ENCODE measurements around the gene IST1.
"Not testable (repeated sequence)": the region's sequence is repeated elsewhere in the genome, so short reads cannot be mapped to it uniquely, and the experiment has no call there.

IST1 gene

DNA sequence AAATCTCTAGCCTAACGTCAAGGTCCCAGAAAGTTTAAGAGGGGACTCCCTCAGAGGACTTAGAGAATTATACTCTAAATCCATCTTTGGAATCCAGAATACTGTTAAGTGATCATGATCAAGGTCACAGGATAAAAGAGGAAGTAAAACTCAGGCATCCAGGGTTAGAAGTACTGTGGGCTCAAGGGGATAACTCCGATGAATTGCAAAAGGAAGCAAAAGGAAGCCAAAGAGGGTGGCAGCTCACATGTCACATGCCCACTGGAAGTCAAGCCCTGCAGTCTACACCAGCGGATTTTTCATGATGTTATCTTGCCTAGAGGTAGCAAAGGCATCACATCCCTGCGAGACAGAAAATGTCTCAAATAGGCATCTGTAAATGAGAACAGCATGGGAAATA is 15.2 kb upstream of the IST1 start:
- DNase-seq (ENCODE audit: low read depth in 2 of 2, low spot score in 1 of 2) = no peak

DNA sequence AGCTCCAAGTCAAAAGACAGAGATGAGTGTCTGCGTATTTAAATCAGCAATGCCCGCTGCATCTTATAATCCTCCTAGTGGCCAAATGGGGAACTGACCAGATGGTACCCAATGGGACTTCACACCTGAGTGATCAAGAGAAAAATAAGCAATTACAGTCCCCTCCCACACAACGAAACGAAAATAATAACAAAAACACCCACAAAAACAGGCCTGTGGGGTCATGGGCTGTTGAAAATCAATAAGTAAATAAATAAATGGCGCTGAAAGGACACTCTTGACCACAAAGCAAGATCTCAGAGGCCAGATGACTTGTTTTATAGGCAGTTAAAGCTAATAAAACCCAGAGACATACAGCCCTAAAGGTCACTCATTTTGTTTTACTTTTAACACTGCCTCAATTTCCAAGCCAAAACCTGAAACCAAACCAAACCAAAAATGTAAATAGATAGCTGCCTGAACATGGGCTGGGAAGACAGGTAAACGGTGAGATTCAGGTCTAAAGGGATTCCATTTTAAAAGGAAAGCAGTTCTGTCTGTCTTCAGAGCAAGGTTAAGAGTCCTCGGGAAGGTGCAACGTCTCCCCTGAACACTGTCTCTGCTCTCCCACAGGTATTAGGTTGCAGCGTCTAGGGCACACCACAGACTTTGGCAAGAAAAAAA is 12.7 kb upstream of the IST1 start:
- peak; percentile 50 to 60 for DNase-seq (ENCODE audit: low read depth in 2 of 2, low spot score in 1 of 2)

DNA sequence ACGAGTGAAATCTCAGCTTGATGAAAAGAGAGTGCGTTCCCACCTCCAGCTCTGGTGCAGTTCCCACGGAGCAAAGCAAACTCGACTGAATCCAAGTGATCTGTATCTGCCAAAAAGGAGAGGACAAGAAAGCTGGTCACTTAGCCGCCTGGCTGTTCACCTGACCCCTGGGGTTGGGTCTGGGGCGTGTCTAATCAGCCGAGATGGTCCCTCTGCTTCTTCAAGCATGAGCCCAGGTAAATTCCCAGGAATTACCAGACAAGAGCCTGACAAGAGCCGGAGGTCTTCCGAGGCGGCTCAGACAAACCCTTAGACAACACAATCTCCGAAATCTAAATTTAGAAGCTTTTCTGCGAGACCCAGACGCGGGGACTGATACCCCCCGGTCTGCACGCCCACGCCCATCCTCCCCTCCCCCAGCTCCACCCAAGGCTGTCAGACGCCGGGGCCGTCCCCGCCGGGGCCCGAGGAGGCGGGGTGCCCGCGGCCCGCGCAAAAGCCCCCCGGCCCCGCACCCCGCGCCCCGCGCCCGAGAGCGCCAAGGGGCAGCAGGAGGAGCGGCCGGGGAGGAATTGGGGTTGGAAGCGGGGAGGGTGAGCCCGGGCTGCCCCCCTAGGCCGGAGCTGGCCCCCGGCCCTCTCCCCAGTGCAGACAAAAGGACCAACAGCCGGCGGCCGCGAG is 12.0 kb upstream of the IST1 start:
- peak in 1 of 2 donors; percentile 64 for DNase-seq (ENCODE audit: low read depth in 2 of 2, low spot score in 1 of 2)

DNA sequence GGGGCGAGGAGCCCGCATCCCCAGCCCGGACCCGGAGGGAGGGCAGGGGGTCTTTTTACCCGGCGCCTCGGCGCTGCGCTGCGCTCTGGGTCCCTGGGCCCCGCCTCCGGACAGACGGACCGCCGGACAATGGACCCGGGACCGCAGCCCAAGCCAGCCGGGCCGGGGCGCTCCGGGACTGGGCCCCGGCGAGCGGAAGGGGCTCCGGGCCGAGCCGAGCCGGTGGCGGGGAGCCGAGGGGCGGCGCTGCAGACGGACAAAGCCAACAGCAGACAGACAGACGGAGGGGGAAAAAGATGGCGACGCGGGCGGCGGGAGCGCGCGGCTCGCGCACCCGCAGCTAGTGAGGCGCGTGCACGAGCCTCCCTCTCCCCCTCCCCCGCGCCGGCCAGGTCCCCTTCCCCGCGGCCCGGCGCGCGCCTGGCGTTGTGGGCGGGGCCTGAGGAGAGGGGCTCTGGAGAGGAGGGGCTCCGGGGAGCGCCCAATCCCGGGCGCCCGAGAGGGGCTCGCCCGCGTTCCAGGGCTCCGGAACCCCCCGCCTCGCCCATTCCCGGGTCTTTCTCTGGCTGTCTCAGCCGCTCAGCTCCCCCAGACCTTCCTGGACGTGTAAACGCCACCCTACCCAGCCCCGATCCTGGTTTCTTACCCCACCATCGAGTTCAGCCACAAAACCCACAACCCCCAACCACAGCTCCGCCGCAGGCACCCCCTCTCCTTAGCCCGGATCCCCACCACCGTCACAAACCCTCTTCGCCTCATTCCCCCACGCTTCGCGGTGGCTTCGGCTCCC is 11.3 kb upstream of the IST1 start, which contains the start of gene ZNF821:
TSS of gene ZNF821 (minus strand) at position 334 of the 790 bp plus-strand sequence. CDS start 4,236 bp downstream, outside the sequence.
- DNase-seq (ENCODE audit: low read depth in 2 of 2, low spot score in 1 of 2) = peak in 1 of 2 donors; percentile 52

DNA sequence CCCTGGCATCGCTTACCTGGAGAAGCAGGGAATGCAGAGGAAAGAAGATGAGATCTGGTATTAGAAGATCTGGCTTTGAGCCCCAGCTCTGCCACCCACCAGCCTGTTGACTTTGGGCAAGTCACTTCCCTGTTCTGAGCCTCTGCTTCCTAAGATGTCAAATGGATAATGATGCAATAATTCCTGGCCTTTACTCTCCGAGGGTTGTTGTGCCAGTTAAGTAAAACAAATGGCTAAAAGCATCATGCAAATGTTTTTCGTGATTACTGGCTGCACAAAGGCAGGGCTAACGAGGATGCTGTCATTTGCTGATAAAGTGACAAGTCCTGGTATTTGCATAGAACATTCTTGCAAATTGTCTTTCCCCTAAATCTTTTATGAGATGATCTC is 10.1 kb upstream of the IST1 start:
- DNase-seq (ENCODE audit: low read depth in 2 of 2, low spot score in 1 of 2) = no peak

DNA sequence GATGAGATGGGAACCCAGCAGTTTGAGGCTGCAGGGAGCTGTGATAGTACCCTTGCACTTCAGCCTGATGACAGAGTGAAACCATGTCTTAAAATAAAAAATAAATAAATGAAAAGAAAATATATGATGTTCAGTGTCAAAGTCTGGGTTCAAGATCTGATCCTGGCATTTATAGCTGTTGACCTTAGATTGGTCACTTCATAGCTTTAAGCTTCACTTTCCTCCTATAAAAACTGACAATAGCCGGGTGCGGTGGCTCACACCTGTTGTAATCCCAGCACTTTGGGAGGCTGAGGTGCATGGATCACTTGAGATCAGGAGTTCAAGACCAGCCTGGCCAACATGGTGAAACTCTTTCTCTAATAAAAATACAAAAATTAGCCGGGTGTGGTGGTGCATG is 6.2 kb upstream of the IST1 start:
- DNase-seq (ENCODE audit: low read depth in 2 of 2, low spot score in 1 of 2) = no peak

DNA sequence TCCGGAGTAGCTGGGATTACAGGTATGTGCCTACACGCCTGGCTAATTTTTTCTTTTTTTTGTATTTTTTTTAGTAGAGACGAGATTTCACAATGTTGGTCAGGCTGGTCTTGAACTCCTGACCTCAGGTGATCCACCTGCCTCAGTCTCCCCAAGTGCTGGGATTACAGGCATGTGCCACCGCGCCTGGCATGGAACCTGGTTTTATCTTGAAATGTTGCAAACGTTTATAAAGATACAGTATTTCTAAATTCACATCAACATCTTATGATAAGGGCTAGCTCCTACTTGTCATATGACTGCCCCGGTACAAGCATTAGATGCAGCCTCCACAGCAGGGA is 1.5 kb upstream of the IST1 start:
- no peak for DNase-seq (ENCODE audit: low read depth in 2 of 2, low spot score in 1 of 2)

DNA sequence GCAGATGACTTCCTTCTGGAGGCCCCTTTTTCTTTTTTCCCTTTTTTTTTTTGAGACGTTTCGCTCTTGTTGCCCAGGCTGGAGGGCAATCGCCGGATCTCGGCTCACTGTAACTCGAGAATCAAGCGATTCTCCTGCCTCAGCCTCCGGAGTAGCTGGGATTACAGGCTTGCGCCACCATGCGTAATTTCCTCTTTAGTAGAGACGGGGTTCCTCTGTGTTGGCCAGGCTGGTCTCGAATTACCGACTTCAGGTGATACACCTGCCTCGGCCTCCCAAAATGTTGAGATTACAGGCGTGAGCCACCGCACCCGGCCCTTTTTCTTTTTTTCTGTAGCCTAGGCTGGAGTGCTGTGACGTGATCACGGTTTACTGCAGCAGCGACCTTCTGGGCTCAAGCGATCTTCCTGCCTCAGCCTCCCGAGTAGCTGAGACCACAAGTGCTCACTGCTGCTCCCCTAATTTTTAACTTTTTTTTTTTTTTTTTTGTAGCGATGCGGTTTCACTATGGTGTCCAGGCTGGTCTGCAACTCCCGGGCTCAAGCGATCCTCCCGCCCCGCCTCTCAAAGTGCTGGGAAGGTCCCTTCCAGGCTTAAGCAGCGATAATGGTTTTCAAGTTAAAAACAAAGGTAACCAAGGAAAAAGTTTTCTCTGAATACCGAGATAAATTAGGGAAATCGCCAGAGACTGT is 956 bp upstream of the IST1 start:
- DNase-seq (ENCODE audit: low read depth in 2 of 2, low spot score in 1 of 2) = peak in 1 of 2 donors; percentile 4

DNA sequence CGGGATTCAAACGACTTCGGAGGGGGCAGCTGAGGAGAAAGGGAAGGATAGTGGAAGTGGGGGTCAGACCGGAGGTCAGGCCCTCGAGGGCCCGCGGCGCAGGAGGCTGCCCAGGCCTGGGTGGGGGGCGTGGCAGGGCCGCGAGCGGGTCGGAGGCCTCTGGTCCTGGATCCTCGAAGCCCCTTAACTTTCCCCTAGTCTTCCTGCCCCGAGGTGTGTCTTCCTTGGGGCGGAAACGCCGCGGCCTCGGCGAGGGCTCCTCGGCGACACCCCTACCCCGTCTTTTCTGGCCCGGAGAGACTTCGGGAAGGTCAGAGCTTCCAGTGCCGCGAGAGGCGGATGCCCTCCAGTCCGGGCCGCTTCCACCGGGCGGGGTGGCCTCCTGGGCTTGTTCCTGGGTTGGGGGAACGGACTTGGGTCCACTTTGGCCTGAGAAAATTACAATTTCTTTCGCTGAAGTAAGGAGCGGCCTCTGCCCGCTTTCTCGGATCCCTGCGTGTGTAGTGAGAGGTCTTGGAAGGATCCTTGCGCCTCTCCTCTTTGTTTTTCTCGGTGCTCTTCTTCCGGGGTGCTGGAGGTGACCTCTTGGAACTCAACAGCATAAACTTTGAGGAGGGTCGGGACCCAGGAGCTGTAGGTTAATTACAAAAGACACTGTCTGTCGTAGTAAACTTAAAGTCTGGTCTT is 491 bp downstream of the IST1 start:
- no peak for DNase-seq (ENCODE audit: low read depth in 2 of 2, low spot score in 1 of 2)

DNA sequence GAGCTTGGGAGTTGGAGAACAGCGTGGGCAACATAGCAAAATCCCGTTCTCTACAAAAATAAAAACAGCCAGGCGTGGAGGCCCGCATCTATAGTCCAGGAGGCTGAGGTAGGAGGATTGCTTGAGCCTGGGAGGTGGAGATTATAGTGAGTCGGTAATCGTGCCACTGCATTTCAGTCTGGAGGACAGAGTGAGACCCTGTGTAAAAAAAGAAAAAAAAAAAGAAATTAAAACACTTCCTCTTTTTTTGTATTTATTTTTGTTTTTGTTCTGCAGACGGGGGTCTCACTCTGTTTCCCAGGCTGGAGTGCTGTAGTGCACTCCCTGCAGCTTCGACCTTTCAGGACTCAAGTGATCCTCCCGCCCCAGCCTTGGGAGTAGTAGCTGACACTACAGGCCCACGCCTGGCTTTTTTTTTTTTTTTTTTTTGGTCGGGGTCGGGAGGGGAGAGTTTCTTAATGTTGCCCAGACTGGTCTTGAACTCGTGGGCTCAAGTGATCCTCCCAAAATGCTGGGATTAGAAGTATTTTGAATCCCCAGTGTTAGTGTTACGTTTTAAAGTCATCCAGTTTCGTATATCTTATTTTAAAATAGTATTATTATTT is 1.5 kb downstream of the IST1 start:
- no peak for DNase-seq (ENCODE audit: low read depth in 2 of 2, low spot score in 1 of 2)

DNA sequence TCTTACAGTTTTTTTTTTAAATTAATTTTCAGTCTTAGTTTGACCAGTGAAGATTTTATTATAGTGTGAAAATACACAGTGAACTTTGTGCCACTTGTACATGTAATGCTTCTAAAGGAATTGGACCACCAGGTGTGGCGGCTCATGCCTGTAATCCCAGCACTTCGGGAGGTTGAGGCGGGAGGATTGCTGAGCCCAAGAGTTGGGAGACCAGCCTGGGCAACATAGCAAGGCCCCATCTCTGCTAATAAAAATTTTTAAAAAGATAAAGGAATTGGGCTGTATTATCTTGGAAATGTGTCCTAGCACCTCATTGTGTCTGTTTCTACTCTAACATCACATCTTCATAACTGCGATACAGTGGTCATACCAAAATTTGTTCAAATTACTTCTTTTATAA is 3.8 kb downstream of the IST1 start:
- no peak for DNase-seq (ENCODE audit: low read depth in 2 of 2, low spot score in 1 of 2)

DNA sequence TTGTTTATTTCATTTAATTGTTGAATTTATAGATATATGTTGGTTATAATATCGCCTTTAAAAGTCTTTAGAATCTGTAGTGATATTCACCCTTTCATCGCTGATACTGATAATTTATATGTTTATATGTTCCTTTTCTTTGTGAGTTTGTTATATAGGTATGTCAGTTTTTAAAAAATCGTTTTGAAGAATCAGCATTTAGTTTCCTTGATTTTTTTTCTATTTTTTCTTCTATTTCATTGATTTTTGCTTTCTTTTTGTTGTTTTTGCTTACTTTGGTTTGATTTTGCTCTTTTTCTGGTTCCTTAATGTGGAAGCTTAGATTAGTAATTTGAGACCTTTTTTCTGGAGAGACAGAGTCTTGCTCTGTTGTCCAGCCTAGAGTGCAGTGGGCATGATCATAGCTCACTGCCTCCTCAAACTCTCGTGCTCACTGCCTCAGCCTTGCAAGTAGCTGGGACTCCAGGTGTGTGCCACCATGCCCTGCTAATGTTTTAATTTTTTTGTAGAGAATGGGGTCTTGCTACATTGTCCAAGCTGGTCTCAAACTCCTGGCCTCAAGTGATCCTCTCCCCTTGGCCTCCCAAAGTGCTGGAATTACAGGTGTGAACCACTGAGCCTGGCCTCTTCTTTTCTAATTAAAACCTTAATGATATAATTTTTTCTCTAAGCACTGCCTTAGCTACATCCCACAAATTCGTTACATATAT is 7.5 kb downstream of the IST1 start:
- DNase-seq (ENCODE audit: low read depth in 2 of 2, low spot score in 1 of 2) = no peak

DNA sequence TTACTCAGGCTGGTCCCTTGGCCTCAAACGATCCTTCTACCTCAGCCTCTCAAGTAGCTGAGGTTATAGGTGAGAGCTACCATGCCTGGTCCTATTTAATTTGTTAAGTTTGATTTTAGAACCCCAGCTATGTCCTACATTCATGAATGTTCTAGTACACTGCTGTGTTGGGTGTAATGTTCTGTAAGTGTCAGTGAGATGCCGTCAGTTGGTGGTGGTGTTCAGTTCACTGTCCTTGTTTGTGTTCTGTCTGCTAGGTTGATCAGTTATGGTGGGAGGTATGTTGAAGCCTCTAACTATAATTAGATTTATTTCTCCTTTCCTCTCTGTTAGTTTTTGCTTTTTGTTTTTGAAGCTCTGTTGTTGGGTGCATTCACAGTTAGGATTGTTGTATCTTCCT is 8.3 kb downstream of the IST1 start:
- DNase-seq (ENCODE audit: low read depth in 2 of 2, low spot score in 1 of 2) = no peak

DNA sequence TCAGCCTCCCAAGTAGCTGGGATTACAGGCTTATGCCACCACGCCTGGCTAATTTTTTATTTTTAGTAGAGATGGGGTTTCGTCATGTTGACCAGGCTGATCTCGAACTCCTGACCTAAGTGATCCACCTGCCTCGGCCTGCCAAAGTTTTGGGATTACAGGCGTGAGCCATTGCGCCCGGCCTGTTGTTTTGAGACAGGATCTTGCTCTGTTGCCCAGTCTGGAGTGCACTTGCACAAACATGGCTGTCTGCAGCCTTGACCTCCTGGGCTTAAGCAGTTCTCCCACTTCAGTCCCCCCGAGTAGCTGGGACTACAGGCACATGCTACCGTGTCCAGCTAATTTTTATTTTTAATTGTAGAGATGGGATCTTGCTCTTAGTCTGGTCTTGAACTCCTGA is 8.9 kb downstream of the IST1 start:
- no peak for DNase-seq (ENCODE audit: low read depth in 2 of 2, low spot score in 1 of 2)

DNA sequence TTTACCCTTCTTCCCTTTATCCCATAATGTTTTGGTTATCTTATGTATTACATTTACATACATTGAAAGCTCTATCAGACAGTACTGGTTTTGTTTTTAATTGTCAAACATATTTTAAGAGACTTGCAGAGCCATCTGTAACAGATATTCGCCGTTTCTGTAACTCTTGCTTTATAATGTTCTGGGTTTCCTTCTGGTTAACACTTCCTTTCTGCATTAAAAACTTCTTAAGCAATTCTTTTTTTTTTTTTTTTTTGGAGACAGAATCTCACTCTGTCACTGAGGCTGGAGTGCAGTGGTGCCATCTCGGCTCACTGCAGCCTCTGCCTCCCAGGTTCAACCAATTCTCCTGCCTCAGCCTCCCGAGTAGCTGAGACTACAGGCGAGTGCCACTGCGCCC is 10.4 kb downstream of the IST1 start:
- DNase-seq (ENCODE audit: low read depth in 2 of 2, low spot score in 1 of 2) = not testable (repeated sequence)

DNA sequence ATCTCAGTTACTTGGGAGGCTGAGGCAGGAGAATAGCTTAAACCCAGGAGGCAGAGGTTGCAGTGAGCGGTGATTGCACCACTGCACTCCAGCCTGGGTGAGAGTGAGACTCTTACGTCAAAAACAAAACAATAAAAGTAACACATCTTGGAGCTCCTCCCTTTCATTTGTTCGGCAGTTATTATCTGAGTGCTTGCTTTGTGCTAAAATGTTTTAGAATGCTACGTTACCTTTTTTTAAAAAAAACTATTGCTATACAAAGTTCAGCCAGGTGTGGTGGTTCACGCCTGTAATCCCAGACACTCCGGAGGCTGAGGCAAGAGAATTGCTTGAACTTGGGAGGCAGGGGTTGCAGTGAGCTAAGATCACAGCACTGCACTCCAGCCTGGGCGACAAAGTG is 15.8 kb downstream of the IST1 start:
- no peak for DNase-seq (ENCODE audit: low read depth in 2 of 2, low spot score in 1 of 2)

DNA sequence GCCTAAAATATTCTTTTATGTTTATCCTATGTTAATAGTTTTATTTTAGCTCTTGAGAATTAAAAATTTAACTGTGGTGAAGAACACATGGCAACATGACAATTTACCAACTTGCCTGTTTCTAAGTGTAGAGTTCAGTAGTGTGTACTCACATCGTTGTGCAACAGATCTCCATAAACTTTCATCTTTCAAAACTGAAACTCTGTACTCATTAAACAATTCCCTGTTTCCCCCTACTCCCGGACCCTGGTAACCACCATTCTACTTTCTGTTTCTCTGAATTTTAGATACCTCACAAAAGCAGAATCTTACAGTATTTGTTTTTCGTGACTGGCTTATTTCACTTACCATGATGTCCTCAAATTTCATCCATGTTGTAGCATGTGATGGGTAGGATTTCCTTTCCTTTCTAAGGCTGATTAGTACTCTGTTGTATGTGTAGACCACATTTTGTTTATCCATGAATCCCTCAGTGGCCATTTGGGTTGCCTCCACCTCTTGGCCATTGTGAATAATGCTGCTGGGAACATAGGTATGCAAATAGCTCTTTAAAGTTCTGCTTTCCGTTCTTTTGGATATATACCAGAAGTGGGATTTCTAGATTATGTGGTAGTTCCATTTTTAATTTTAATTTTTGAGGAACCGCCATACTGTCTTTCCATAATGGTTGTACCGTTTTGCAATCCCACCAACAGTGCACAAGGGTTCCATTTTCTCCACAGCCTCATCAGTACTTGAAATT is 17.4 kb downstream of the IST1 start:
- no peak for DNase-seq (ENCODE audit: low read depth in 2 of 2, low spot score in 1 of 2)

DNA sequence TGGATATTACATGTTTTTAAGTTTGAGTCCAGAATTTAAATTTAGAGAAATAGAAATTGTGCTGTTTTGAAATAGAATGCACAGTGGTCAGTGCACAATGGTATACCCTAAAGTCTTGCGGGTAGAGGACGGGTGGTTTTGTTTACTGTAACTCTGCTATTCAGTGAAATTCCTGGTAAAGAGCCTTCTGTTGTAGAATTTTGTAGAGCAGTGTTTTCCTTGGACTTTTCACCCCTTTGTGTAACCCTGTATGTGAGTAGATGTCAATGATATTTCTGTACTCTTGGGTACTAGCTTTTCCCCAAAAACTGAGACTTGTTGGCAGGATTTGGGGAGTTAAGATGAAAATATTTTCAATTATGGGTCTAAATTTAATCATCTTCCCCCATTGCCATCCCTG is 19.5 kb downstream of the IST1 start:
- DNase-seq (ENCODE audit: low read depth in 2 of 2, low spot score in 1 of 2) = no peak

DNA sequence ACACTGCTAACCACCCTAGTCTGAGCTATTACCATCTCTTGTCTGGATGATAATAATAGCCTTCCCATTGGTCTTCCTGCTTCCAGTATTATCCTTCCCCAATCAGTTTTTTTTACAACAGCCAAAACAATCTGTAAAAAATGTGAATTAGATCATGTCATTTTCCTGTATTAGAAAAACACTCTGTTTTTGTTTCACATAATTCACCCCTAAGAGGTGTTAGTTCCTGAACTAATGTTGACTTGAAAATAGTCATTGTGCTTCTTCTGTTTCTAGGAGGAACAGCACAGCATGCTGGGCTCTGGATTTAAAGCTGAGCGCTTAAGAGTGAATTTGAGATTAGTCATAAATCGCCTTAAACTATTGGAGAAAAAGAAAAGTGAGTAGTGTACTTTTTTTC is 20.0 kb downstream of the IST1 start:
- no peak for DNase-seq (ENCODE audit: low read depth in 2 of 2, low spot score in 1 of 2)
